Memory B cell (primary cell): Measurements from ENCODE around the gene MT2A.
"Not testable (repeated sequence)": the region's sequence is repeated elsewhere in the genome, so short reads cannot be mapped to it uniquely, and the experiment has no call there.

ENCODE experiments used
- ATAC-seq: fragments of 150-1000 bp; cut with Tn5 transposase; 2 replicates; pipeline ENCODE4 v1.10.0; 2021; ENCODE audit warnings: low read depth, mild to moderate bottlenecking, moderate library complexity
- DNase-seq, 2 donors: peaks; one replicate each; pipeline ENCODE4 v3.0.0; 2022; ENCODE audit warnings: low spot score in 2 of 2
- H3K27ac Mint-ChIP-seq: one replicate; pipeline ENCODE4 v1.8.0; 2022; ENCODE audit warnings: mild to moderate bottlenecking, moderate library complexity, mixed read lengths
- H3K27me3 Mint-ChIP-seq: one replicate; pipeline ENCODE4 v1.8.0; 2022; ENCODE audit warnings: mixed read lengths
- H3K36me3 Mint-ChIP-seq: one replicate; pipeline ENCODE4 v1.8.0; 2022; ENCODE audit warnings: mild to moderate bottlenecking, mixed read lengths
- H3K4me1 Mint-ChIP-seq: one replicate; pipeline ENCODE4 v1.8.0; 2022; ENCODE audit warnings: mixed read lengths
- H3K4me3 Mint-ChIP-seq: one replicate; pipeline ENCODE4 v1.8.0; 2022; ENCODE audit warnings: mild to moderate bottlenecking, moderate library complexity, mixed read lengths
- H3K9me3 Mint-ChIP-seq: one replicate; pipeline ENCODE4 v1.8.0; 2022; ENCODE audit warnings: mixed read lengths

MT2A gene

GRCh38 chr16:56620339-56620897 is 12.0 kb downstream of the MT2A start:
- Mint-ChIP-seq H3K27me3 (peaks cover 22% of the 10 kb centered on the region), H3K4me1 (peaks cover 11% of the 10 kb centered on the region), H3K9me3 (no peaks in the 10 kb centered on the region), H3K27ac (no peak overlapping the region), H3K36me3 (no peaks in the 10 kb centered on the region), H3K4me3 (no peak overlapping the region)
- ATAC-seq: no peak
- no peak for DNase-seq

DNA sequence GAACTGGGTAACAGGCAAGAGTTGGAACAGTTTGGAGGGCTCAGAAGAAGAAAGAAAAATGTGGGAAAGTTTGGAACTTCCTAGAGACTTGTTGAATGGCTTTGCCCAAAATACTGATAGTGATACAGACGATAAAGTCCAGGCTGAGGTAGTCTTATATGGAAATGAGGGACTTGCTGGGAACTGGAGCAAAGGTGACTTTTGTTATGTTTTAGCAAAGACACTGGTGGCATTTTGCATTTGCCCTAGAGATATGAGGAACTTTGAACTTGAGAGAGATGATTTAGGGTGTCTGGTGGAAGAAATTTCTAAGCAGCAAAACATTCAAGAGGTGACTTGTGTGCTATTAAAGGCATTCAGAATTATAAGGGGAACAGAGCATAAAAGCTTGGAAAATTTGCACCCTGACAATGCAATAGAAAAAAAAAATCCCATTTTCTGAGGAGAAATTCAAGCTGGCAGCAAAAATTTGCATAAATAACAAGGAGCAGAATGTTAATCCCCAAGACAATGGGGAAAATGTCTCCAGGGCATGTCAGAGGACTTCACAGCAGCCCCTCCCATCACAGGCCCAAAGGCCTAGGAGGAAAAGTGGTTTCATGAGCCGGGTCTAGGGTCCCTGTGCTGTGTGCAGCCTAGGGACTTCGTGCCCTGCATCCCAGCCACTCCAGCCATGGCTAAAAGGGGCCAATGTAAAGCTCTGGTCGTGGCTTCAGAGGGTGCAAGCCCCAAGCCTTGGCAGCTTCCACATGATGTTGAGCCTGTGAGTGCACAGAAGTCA is 13.5 kb downstream of the MT2A start:
- H3K27ac Mint-ChIP-seq, DNase-seq, H3K36me3 Mint-ChIP-seq, H3K4me3 Mint-ChIP-seq, ATAC-seq, H3K9me3 Mint-ChIP-seq: not testable (repeated sequence)
- peaks cover 25% of the 10 kb centered on the region for H3K27me3 Mint-ChIP-seq
- H3K4me1 Mint-ChIP-seq: peaks cover 14% of the 10 kb centered on the region

DNA sequence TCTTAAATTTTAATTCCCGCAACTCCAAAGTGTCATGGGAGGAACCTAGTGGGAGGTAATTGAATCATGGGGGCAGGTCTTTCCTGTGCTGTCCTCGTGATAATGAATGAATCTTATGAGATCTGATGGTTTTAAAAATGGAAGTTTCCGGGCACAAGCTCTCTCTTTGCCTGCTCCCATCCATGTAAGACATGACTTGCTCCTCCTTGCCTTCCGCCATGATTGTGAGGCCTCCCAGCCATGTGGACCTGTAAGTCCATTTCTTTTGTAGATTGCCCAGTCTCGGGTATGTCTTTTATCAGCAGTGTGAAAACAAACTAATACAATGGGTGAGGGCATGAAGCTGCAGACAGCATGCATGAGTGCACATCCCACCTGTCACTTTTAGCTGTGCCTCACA is 14.8 kb downstream of the MT2A start:
- not testable (repeated sequence) for ATAC-seq, H3K4me3 Mint-ChIP-seq, H3K4me1 Mint-ChIP-seq, H3K9me3 Mint-ChIP-seq, DNase-seq, H3K36me3 Mint-ChIP-seq, H3K27ac Mint-ChIP-seq
- H3K27me3 Mint-ChIP-seq: peaks cover 18% of the 10 kb centered on the region

DNA sequence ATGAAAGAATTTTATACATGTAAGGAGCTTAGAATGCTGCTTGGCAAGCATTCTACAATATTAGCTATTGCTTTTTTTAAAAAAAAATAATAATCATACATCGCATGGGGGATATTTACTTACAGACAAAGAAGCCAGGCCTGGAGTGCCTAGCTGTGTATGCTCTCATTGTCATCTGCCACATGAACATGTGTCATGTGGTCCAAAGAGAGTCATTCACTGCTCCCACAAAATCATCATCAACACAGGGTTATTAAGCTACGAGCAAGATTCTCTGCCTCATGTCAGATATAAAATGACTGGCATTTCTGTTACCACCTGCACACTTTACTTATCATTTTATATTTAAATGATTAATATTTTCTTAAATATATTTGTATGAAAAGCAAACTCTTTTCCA is 15.3 kb downstream of the MT2A start:
- H3K27ac Mint-ChIP-seq: no peak overlapping the region
- H3K27me3 Mint-ChIP-seq: peaks cover 18% of the 10 kb centered on the region
- H3K9me3 Mint-ChIP-seq: no peaks in the 10 kb centered on the region
- DNase-seq (no peak), ATAC-seq (no peak)
- H3K36me3 Mint-ChIP-seq: no peaks in the 10 kb centered on the region
- H3K4me3 Mint-ChIP-seq: no peak overlapping the region
- peaks cover 10% of the 10 kb centered on the region for H3K4me1 Mint-ChIP-seq

DNA sequence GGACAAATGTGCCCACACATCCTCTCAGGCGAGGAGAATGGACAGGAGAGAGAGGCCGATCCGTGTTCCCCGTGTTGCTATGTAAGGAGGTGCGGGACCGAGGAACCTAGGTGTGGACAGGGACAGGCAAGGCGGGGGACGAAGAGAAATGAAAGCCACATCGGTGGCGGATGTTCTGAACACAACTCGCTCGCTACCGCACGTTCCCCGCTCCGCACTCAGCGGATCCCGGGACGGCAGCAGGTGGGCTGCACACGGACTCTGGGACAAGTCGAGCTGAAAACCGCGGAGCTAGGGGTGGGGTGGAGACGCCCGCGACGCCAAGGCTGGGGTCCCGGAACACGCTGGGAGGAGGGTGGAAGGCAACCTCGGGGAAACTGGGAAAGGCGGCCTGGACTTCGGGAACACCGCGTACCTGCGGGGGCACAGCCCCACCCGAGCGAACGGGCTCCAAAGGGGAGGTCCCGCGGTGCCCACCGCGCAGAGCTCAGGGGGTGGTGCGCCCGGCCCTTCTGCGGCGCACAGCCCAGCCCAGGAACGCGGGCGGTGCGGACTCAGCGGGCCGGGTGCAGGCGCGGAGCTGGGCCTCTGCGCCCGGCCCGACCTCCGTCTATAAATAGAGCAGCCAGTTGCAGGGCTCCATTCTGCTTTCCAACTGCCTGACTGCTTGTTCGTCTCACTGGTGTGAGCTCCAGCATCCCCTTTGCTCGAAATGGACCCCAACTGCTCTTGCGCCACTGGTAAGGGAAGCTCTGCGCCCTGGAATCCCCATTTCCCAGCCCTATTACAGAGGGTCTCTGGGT is 17.0 kb downstream of the MT2A start, which contains the start of gene MT1E:
Gene MT1E, plus strand, starts transcription at position 642 of the 803 bp plus-strand sequence. Its CDS starts 71 bp downstream, at position 713.
- Mint-ChIP-seq H3K4me1 (peaks cover 17% of the 10 kb centered on the region), H3K9me3 (no peaks in the 10 kb centered on the region), H3K36me3 (no peaks in the 10 kb centered on the region), H3K27ac (no peak within 1 kb of the TSS), H3K4me3 (peak within 1 kb of the TSS; percentile 81), H3K27me3 (peaks cover 16% of the 10 kb centered on the region)
- ATAC-seq: peak; percentile 45
- DNase-seq: no peak

GRCh38 chr16:56625943-56626654 is 17.7 kb downstream of the MT2A start:
- no peak overlapping the region for H3K27ac Mint-ChIP-seq
- ATAC-seq (no peak), DNase-seq (no peak)
- no peaks in the 10 kb centered on the region for H3K36me3 Mint-ChIP-seq
- peak overlapping the region; percentile 76 for H3K4me3 Mint-ChIP-seq
- peaks cover 21% of the 10 kb centered on the region for H3K4me1 Mint-ChIP-seq
- H3K9me3 Mint-ChIP-seq: no peaks in the 10 kb centered on the region
- H3K27me3 Mint-ChIP-seq: peaks cover 14% of the 10 kb centered on the region

DNA sequence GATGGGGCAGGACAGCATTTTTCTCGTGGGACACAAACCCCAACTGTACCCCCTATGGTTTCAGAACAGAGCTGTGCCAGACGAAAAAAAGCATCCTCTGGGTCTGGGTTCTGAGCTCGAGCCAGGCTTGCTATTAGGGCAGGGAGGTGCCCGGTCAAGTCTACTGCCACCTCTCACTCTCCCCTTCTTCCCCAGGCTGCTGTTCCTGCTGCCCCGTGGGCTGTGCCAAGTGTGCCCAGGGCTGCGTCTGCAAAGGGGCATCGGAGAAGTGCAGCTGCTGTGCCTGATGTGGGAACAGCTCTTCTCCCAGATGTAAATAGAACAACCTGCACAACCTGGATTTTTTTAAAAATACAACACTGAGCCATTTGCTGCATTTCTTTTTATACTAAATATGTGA is 18.3 kb downstream of the MT2A start:
- DNase-seq (no peak), ATAC-seq (no peak)
- Mint-ChIP-seq H3K9me3 (no peaks in the 10 kb centered on the region), H3K4me1 (peaks cover 21% of the 10 kb centered on the region), H3K27ac (no peak overlapping the region), H3K36me3 (no peaks in the 10 kb centered on the region), H3K27me3 (peaks cover 15% of the 10 kb centered on the region), H3K4me3 (no peak overlapping the region)

GRCh38 chr16:56628486-56629350 is 20.3 kb downstream of the MT2A start:
- Mint-ChIP-seq H3K36me3 (no peaks in the 10 kb centered on the region), H3K9me3 (no peaks in the 10 kb centered on the region), H3K27ac (no peak overlapping the region), H3K4me1 (peaks cover 28% of the 10 kb centered on the region), H3K27me3 (peaks cover 20% of the 10 kb centered on the region), H3K4me3 (no peak overlapping the region)
- no peak for DNase-seq
- ATAC-seq: no peak

- Mint-ChIP-seq H3K36me3 (no peaks in the 10 kb centered on the region), H3K4me3 (no peak overlapping the region), H3K27me3 (peaks cover 21% of the 10 kb centered on the region), H3K9me3 (no peaks in the 10 kb centered on the region), H3K27ac (no peak overlapping the region), H3K4me1 (peaks cover 28% of the 10 kb centered on the region)
- ATAC-seq (no peak), DNase-seq (no peak)
These were observed 21.1 kb downstream of the MT2A start for GRCh38 chr16:56629531-56629930.

GRCh38 chr16:56630134-56630533 is 21.8 kb downstream of the MT2A start:
- DNase-seq (peak in 1 of 2 donors; percentile 47), ATAC-seq (peak; percentile 96)
- no peaks in the 10 kb centered on the region for H3K9me3 Mint-ChIP-seq
- H3K36me3 Mint-ChIP-seq: no peaks in the 10 kb centered on the region
- H3K27me3 Mint-ChIP-seq: peaks cover 24% of the 10 kb centered on the region
- peaks cover 30% of the 10 kb centered on the region for H3K4me1 Mint-ChIP-seq
- no peak overlapping the region for H3K27ac Mint-ChIP-seq
- no peak overlapping the region for H3K4me3 Mint-ChIP-seq

GRCh38 chr16:56631197-56631596 is 22.8 kb downstream of the MT2A start:
- Mint-ChIP-seq H3K9me3 (no peaks in the 10 kb centered on the region), H3K27me3 (peaks cover 21% of the 10 kb centered on the region), H3K4me1 (peaks cover 27% of the 10 kb centered on the region), H3K36me3 (no peaks in the 10 kb centered on the region), H3K27ac (no peak overlapping the region), H3K4me3 (no peak overlapping the region)
- ATAC-seq: no peak
- no peak for DNase-seq

- peaks cover 27% of the 10 kb centered on the region for H3K4me1 Mint-ChIP-seq
- H3K36me3 Mint-ChIP-seq: no peaks in the 10 kb centered on the region
- peaks cover 27% of the 10 kb centered on the region for H3K27me3 Mint-ChIP-seq
- ATAC-seq (no peak), DNase-seq (no peak)
- H3K4me3 Mint-ChIP-seq: peak overlapping the region; percentile 78
- no peaks in the 10 kb centered on the region for H3K9me3 Mint-ChIP-seq
- H3K27ac Mint-ChIP-seq: no peak overlapping the region
These were observed 23.4 kb downstream of the MT2A start for GRCh38 chr16:56631832-56632155.

DNA sequence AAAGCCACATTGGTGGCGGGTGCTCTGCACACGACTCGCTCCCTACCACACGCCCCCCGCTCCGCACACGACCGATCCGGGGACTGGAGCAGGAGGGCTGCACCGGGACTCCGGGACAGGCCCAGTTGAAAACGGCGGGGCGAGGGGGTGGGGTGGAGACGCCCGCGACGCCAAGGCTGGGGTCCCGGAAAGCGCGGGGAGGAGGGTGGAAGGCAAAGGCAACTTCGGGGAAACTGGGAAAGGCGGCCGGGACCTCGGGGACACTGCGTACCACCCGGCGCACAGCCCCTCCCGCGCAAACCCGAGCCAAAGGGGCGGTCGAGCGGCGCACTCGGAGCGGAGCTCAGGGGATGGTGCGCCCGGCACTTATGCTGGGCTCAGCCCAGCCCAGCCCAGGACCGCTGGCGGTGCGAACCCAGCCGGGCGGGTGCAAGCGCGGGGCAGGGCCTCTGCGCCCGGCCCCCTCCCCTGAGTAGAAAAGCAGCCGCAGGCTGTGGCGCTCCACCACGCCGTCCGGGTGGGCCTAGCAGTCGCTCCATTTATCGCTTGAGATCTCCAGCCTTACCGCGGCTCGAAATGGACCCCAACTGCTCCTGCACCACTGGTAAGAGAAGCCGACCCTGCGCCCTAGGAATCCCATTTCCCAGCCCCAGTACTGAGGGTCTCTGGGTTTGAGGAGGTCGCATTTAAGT is 23.9 kb downstream of the MT2A start, which contains the start of gene MT1M:
Gene MT1M, plus strand, starts transcription at position 504 of the 692 bp plus-strand sequence. Its CDS starts 73 bp downstream, at position 577.
- no peaks in the 10 kb centered on the region for H3K36me3 Mint-ChIP-seq
- peak within 1 kb of the TSS; percentile 78 for H3K4me3 Mint-ChIP-seq
- H3K9me3 Mint-ChIP-seq: no peaks in the 10 kb centered on the region
- DNase-seq (no peak), ATAC-seq (no peak)
- peaks cover 27% of the 10 kb centered on the region for H3K27me3 Mint-ChIP-seq
- H3K27ac Mint-ChIP-seq: no peak within 1 kb of the TSS
- peaks cover 27% of the 10 kb centered on the region for H3K4me1 Mint-ChIP-seq
